ENCODE results near the gene SCYL3.
"Not testable (repeated sequence)": the region's sequence is repeated elsewhere in the genome, so short reads cannot be mapped to it uniquely, and the experiment has no call there.

The SCYL3 gene, protein sequence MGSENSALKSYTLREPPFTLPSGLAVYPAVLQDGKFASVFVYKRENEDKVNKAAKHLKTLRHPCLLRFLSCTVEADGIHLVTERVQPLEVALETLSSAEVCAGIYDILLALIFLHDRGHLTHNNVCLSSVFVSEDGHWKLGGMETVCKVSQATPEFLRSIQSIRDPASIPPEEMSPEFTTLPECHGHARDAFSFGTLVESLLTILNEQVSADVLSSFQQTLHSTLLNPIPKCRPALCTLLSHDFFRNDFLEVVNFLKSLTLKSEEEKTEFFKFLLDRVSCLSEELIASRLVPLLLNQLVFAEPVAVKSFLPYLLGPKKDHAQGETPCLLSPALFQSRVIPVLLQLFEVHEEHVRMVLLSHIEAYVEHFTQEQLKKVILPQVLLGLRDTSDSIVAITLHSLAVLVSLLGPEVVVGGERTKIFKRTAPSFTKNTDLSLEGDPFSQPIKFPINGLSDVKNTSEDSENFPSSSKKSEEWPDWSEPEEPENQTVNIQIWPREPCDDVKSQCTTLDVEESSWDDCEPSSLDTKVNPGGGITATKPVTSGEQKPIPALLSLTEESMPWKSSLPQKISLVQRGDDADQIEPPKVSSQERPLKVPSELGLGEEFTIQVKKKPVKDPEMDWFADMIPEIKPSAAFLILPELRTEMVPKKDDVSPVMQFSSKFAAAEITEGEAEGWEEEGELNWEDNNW

GRCh38 chr1:169893645-169894423 lies at the start of gene SCYL3:
SCYL3 (minus strand) TSS chr1:169893896; CDS start chr1:169888840, 5,056 bp downstream.
- peak; percentile 97 for DNase-seq

DNA sequence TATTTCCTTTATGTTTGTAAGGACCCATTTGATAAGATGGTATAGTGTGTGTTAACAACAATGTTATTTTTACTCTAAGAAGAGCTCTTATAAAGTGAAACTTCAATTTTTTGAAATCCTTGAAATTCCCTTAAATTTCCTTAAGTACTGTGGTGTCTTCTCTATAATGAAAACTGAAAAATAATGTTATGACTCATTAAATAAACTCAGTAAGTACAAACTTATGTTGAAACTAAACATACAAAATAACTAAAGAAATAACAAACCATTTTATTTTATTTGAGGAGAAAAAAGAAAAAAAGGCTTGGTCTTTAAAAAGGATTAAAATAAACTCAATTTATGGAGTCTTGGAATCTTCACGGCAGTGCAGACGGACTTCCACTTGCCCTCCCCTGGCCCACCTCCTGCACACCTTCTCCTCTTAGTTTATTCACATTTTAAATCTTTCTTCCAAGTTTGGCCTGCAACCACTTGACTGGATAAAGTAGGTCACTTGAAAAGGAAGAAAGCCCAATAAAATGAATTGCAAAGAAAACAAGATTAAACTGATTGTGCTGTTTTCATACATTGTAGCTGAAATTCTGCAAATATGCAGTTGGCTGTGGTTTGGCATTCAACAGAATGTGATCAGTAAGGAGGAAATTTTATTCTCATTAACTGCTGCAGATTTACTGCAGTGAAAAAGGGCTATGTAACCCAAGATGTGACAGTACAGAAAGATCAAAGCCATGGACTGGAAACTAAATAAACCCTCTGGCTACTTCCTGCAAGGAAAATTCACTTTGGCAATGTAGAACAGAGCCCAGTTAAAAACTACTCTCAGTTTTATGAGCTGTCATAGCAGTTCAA lies 48.5 kb upstream of the SCYL3 start:
- DNase-seq = peak; percentile 42

GRCh38 chr1:169933984-169934725 lies 40.5 kb upstream of the SCYL3 start:
- DNase-seq = no peak

DNA sequence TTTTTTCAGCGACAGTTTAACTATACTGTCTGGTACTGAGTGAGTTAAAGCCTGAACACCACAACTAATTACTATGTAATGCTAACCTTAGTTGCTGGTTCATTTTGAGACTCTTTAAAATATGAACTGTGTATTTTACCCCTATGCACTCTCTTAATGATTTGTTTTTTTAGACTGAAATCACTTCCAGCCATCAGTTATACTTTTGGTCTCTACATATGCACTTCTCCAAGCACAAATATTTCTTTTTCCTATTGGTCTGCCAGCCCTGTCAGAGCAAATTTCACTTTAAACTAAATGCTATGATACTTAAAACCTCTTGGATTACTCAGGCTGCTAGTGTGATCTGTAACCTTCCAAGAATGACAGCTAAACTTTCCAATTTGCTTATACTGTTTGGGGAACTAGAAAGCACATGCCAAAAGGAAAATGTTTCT lies 38.1 kb upstream of the SCYL3 start:
- DNase-seq = peak; percentile 30

DNA sequence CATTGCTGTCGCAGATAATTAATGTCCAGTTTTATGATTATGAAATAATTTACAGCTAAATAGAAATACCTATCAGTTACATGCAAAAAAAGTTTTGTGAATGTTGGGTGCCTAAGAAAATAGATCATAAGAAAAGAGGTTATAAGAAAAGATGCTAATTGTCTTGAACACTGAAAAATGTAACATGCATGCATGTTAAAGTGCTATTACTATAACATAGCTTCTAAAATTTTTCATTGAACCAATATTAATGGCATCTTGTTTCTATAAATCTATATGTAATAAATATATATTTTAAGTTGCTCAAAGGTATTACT lies 35.5 kb upstream of the SCYL3 start:
- no peak for DNase-seq

GRCh38 chr1:169928438-169929209 lies 34.9 kb upstream of the SCYL3 start:
- DNase-seq = no peak

DNA sequence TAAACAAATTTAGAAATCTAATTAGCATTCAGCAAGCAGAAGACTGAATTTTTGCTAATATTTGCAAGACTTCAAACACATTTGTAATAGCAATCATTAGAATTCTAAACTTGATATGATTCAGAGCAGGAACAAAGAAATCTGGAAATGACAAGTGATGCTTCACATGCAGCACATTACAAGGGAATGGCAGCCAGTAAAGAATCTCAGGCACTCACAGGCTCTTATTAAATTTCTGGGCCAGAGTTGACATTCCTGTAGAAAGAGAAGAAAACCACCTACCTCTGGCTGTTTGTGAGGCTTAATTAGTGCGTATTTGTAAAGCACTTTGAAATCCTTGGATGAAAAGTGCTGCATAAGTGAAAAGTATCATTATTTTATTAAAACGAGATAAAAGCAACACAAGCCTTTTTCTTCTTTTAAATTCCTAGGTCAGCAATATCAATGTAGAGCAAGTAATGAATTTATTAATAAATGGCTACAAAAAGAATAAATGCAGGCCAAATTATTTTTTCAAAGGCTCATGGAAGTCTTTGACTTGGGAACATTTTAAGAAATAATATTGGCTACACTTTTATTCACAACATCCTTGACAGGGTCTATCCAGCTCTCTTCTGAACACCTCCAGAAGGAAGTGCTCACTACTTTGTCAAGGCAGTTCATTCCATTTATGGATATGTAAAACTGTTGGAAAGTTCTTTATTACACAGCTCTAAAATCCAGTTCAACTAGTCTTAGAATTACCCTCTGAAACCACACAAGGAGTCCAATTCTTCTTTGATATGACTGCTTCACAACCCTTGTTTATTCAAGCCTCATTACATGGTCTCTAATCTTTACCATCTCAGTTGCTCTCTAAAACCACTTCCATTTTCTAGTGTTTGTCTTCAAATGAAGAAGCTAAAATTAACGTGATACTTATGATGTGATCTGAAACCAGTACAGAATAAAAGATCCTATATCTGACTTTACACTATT lies 32.1 kb upstream of the SCYL3 start:
- no peak for DNase-seq

GRCh38 chr1:169924829-169925228 lies 31.1 kb upstream of the SCYL3 start:
- DNase-seq = no peak

GRCh38 chr1:169924063-169924462 lies 30.4 kb upstream of the SCYL3 start:
- DNase-seq = no peak

DNA sequence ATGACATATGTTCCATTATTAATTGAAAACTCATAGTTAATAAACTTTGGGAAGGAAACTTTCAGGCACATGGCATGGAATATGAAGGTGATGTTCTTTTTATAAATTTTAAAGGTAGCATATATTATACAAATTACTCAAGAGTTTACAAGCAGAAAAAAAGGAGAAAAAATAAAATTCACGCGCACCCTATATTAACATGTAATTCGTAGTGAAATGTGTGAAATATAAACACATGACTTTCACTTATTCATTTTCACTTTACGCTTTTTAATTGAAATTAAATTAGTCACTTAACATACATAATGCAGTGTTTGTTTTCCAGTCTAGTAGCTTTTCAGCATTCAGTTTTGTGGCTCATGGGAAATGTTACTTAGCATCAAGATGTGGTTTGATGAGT lies 27.4 kb upstream of the SCYL3 start:
- DNase-seq = no peak

DNA sequence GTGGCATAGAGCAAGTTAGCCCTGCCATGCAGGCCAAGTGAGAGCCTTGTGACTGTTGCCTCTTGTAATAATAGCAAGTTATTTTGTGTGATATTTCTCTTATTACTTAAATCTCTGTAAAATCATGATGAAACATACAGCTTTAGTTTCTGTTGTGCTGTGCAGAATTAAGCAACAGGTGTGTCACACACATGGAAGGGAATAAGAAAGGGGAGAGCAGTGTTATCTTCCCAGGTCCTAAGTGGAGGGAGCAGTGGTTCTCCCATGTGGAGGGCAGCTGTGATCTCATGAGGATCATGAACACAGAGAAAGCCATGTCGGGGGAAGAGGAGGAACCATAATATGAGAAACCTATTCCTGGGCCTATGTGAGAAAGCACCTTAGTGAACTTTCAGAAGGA lies 25.2 kb upstream of the SCYL3 start:
- no peak for DNase-seq

- not testable (repeated sequence) for DNase-seq
Observed at GRCh38 chr1:169918220-169918619, 24.5 kb upstream of the SCYL3 start.

GRCh38 chr1:169915150-169915549 lies 21.5 kb upstream of the SCYL3 start:
- no peak for DNase-seq

DNA sequence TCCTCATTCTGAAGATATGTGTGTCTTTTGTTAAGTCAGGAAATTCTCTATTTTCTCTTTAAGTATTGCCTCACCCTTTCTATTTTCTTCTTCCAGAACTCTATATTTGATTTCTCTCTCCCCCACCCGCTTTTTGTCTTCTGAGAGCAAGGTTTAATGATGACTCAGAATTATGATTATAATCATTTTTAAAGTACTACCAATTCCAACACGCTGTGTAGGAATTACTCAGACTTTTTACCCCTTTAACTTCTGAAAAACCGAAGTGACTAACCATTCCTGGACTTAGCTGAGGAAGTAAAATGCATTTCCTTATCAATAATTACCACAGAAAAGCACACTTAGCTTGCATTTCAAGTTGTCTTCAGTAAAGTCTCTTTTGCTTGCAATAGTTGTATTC lies 20.8 kb upstream of the SCYL3 start:
- DNase-seq = no peak

DNA sequence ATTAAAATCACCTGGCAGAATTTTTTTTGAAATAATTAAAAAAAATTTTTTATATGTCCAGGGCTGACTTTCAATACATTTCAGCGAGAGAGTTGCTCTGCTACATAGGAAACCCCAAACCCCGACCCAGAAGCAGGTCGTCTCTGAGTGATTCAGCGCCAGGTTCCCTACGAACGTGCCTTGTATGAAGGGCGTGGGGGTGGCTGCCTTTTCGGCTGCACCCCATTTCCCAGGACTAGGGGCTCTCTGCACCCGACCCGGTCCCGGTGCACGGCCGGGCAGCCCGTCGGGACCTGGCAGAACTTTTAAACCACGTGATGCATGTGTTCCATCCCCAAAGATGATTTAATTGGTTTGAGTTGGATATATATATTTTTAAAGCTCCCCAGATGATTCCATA lies 15.8 kb upstream of the SCYL3 start:
- no peak for DNase-seq

DNA sequence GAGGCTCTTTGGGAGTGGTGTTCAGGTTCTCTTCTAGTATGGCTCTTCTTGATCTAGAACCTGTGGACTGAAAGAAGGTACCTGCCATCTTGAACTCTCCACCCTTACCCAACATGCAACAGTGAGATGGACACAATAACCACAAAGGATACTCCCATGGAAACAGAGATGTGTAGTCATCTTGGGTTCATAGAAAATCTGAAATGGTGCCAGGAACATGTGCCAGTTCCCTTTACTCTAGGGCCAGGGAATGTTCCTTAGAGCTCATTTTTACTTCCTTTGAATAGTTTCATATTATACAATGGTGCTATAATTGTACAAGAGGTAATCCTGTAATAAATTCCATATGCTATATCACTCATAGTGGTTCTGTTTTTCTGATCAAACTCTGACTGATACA lies 13.2 kb upstream of the SCYL3 start:
- no peak for DNase-seq

GRCh38 chr1:169904834-169905233 lies 11.1 kb upstream of the SCYL3 start:
- DNase-seq = no peak

DNA sequence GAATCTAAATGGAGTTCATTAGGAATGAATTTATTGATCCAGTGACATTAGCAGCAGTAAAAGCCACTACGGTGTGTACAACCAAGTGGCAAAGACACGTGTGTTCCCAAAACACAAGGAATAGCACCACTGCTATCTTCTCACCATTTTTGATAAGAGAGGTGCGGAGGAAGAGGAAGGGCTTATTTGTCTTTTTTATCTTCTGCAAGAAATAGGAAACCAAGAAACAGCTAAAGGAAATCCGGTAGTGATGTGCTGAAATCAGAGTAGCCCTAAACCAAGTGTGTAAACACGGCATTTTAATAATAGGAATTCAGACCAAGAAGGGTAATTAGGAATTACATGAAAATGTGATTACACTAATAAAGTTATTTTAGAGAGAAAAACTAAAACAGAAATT lies 9.1 kb upstream of the SCYL3 start:
- DNase-seq = no peak

DNA sequence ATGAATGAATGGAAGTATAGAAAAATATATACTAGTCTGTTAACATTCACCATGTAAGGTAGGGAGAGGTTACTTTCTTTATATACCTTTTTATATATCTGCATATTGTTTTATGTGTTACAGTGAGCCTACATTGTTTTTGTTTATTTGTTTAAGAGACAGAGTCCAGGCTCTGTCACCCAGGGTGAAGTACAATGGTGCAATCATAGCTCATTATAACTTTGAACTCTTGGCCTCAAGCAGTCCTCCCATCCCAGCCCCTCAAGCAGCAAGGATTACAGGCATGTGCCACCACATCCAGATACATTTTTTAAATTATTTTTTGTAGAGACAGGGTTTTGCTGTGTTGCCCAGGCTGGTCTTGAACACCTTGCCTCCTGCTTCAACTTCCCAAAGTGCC lies 7.4 kb upstream of the SCYL3 start:
- no peak for DNase-seq

DNA sequence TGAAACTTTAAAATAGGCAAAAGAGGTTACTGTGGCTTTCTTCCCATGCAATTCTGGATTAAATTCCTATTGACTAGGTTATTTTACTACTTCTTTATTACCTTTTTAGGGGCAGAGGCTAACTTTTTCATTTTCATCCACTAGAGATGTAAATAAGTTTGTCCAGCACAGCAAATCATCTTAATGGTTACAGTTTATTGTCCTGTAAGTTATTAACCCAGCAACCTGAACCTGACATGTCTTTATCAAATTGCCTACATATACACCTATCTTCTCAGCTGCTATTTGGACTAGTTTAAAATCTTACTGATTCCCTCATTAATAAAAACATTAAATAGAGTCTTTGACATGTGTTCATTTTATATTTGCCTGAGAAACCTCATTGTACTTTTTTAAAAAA lies 6.9 kb upstream of the SCYL3 start:
- DNase-seq = no peak

All from right hindlimb (tissue), 1 donor.